ENCODE data around the gene CPT1B.

DNA sequence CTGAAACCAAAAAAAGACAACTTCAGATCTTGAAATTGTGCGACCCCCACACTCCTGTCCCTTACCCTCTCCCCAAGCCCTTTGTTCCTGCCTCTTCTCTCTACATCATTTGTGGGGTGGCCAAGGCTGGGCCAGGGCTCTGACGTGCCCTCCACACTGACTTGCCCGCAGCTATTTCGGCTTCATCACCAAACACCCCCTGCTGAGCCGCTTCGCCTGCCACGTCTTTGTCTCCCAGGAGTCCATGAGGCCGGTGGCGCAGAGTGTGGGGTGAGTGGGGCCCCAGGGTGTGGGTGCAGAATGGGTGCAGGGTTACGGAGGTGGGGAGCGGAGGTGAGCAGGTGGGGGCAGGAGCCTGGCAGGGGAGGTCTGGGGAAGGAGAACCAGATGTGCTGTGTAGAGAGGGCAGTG lies 31.8 kb upstream of the CPT1B start:
- TF ChIP-seq SUZ12 (IDR thresholded peaks at IDR 0.05; ENCODE audit: extremely low read depth, insufficient read depth, insufficient read length) (no peak), YY1 (IDR thresholded peaks at IDR 0.05; ENCODE audit: insufficient read depth, insufficient read length) (no peak), ZNF274 (IDR thresholded peaks at IDR 0.05; ENCODE audit: low read depth, low read length) (no peak)

Measured in NT2/D1 (cell line).